ENCODE results near the gene PHRF1.

Gene PHRF1

DNA sequence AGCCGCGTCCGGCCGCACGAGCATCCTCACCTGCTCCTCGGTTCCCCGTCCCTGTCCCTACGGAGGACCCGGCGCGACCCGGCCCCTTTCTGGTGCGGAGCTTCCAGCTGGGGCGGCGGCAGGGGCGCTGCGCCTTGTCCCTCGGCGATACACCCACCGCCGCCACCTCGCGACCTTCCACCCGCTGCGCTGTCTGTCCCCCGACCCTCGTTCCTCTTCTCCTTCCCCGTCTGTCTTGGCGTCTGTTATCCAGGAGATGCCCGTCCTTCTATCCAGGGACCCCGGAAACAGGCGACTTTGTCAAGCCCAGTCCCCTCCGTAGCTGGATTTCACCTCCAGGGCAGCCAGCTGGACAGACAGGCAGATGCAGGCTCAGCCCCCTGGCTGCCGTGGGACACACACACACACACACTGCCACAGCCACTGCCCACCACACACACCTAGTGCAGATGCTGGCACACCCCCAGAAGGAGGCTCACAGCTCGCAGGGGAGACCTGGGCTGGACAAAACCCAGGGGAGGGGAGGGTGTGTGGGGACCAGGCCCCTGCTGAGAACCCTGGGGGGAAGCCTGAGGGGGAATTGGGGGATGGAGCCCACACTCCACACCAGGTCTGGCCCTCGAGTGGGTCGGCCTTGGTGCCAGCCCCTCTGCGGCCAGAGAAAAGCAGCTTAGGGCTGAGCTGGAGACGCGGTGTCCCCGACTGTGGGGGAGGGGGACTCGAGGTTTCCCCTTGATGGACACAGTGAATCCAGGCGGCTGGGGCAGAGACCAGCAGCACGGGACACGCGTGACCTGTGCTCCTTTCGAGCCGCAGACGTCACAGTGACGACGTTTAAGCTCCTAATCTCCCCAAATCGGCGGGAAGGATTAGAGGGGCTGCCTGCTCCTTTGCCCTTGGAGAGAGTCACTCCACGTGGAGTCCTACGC is 61.6 kb downstream of the PHRF1 start:
- no peak for TF ChIP-seq GATA2 (IDR thresholded peaks at IDR 0.05; ENCODE audit: low read depth, low read length)
- no peak for TF ChIP-seq GATA3 (IDR thresholded peaks at IDR 0.05; ENCODE audit: low read depth, low read length)

DNA sequence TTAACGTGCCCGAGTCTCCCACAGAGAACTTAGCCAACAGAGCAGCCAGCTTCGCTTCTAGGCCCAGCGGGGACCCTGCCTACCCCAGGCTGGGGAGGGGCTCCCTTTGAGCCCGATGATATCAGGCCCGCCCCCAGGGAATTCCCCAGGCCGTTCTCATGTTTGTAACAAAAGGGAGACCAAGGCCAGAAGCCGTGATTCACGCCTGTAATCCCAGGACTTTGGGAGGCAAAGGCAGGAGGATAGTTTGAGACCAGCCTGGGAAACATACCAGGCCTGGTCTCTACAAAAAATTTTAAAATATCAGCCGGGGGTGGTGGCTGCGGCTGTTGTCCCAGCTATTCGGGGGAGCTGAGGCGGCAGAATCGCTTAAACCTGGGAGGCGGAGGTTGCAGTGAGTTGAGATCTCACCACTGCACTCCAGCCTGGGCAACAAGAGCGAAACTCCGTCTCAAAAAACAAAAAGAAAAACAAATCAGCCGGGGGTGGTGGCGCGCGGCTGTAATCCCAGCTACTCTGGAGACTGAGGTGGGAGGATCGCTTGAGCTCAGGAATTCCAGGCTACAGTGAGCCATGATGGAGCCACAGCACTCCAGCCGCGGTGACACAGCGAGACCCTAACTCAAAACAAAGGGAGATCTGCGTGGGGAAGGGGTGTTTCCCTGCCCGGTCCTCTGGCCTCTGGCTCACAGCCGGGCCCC is 62.5 kb downstream of the PHRF1 start:
- TF ChIP-seq GATA3 (IDR thresholded peaks at IDR 0.05; ENCODE audit: low read depth, low read length) (no peak), GATA2 (IDR thresholded peaks at IDR 0.05; ENCODE audit: low read depth, low read length) (no peak)

DNA sequence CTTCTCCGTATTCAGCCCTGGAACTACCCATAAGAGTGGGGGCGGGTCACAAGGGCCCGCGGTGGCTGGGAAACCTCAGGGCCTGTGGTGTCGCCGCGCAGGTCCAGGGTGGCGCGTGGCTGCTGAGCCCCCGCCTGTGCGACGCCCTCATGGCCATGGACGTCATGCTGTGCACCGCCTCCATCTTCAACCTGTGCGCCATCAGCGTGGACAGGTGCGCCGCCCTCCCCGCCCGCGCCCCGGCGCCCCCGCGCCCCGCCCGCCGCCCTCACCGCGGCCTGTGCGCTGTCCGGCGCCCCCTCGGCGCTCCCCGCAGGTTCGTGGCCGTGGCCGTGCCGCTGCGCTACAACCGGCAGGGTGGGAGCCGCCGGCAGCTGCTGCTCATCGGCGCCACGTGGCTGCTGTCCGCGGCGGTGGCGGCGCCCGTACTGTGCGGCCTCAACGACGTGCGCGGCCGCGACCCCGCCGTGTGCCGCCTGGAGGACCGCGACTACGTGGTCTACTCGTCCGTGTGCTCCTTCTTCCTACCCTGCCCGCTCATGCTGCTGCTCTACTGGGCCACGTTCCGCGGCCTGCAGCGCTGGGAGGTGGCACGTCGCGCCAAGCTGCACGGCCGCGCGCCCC is 63.2 kb downstream of the PHRF1 start:
- TF ChIP-seq GATA2 (IDR thresholded peaks at IDR 0.05; ENCODE audit: low read depth, low read length) (no peak), GATA3 (IDR thresholded peaks at IDR 0.05; ENCODE audit: low read depth, low read length) (no peak)

DNA sequence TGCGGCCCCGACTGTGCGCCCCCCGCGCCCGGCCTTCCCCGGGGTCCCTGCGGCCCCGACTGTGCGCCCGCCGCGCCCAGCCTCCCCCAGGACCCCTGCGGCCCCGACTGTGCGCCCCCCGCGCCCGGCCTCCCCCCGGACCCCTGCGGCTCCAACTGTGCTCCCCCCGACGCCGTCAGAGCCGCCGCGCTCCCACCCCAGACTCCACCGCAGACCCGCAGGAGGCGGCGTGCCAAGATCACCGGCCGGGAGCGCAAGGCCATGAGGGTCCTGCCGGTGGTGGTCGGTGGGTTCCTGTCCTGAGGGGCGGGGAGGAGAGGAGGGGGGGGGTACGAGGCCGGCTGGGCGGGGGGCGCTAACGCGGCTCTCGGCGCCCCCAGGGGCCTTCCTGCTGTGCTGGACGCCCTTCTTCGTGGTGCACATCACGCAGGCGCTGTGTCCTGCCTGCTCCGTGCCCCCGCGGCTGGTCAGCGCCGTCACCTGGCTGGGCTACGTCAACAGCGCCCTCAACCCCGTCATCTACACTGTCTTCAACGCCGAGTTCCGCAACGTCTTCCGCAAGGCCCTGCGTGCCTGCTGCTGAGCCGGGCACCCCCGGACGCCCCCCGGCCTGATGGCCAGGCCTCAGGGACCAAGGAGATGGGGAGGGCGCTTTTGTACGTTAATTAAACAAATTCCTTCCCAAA is 63.9 kb downstream of the PHRF1 start:
- TF ChIP-seq GATA2 (IDR thresholded peaks at IDR 0.05; ENCODE audit: low read depth, low read length) (no peak), GATA3 (IDR thresholded peaks at IDR 0.05; ENCODE audit: low read depth, low read length) (no peak)

DNA sequence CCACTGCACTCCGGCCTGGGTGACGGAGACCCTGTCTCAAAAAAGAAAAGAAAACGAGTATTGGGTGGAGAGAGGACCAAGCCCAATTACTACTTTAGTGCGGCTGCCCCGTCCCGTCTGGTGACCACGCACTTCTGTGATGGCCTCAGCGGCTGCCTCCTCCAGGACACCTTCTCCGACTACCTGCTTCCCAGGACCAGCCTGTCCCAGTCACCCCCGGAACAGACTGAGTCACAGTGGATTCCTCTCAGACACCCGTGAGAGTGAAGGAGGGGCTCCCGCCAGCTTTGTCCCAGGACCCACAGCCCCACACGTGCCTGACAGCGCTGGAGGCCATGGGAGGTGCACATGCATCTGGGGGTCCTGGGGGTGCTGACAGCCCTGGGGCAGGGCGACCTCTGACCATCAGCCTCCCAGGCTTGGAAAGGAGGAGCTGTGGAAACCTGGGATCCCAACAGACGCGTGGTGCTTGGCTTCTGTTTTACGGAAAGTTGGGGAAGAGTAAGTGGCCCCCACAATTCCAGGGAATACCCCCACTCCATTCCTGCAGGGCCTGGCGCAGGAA is 65.6 kb downstream of the PHRF1 start:
- TF ChIP-seq GATA3 (IDR thresholded peaks at IDR 0.05; ENCODE audit: low read depth, low read length) (no peak), GATA2 (IDR thresholded peaks at IDR 0.05; ENCODE audit: low read depth, low read length) (no peak)

DNA sequence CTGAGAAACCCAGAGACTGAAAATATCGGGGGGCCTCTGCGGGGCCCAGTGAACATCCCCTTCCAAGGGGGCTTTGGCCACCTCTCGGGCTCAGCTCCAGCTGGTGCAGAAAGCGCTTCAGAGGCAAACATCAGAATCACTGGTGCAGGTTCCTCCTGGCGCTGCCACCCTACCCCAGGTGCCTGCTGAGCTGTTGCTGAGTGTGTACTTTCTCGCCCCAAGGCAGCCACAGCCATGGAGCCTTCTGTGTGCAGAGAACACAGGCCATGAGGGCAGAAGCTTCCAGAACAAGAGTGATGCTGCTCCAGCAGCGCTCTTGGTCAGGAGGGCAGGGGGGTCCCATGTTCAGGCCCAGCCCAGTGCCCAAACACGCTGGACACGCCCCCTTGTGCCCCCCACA is 67.1 kb downstream of the PHRF1 start:
- TF ChIP-seq GATA2 (IDR thresholded peaks at IDR 0.05; ENCODE audit: low read depth, low read length) (no peak), GATA3 (IDR thresholded peaks at IDR 0.05; ENCODE audit: low read depth, low read length) (no peak)

DNA sequence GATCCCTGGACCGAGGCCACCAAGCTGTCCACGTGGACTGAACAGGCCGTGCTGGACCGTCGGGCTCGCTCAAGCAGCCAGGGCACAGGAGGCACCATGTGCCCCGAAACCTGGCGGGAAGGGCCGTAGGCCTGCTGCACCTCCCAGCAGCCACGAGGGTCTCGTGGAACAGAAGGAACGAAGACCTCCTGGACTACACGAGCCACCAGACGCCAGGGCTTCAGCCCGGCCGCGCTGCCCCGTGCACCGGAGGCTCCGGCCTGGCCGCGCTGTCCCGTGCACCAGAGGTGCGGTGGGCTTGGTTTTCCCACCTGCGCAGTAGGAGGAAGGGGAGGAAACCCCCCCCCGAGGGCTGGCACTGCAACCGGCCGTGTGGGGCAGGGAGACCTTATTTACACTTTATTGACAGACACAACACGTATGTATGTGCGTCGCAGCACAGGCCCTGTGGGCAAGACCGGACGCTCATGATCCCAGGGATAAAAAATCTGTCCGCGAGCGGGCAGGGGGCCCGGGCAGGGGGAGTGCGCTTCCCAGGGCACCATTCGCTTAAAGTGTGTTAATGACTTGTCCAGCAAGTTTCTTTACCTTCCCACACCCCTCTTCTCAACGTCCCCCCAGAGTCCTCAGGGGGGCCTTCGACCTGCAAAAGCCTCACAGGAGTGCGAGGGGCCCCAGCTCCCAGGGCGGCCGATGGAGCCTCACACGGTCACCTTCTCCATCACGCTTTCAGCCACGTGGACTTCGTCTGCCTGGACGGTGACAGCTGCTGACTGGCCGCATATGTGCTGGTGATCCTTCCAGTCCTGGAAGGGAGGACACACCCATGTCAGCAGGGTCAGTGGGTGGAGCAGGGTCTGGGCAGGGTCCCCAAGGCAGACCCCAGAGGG is 67.8 kb downstream of the PHRF1 start:
- TF ChIP-seq GATA3 (IDR thresholded peaks at IDR 0.05; ENCODE audit: low read depth, low read length) (no peak), GATA2 (IDR thresholded peaks at IDR 0.05; ENCODE audit: low read depth, low read length) (no peak)

DNA sequence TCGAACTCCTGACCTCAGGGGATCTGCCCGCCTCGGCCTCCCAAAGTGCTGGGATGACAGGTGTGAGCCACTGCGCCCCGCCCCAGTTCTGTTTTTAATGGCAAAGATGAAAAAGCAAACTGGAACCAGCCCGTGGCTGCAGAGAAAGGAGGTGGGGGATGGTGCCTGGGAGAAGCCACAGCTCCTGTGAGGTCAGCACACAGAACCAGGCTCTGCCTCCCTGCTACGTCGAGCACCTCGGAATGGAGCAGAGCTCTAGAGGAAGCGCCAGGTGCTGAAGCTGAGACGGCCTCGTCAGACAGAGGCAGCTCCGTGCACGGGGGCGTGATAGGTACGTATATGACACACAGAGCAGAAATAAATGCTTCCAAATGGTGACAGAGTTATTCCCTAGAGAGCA is 69.3 kb downstream of the PHRF1 start:
- TF ChIP-seq GATA2 (IDR thresholded peaks at IDR 0.05; ENCODE audit: low read depth, low read length) (no peak), GATA3 (IDR thresholded peaks at IDR 0.05; ENCODE audit: low read depth, low read length) (no peak)

DNA sequence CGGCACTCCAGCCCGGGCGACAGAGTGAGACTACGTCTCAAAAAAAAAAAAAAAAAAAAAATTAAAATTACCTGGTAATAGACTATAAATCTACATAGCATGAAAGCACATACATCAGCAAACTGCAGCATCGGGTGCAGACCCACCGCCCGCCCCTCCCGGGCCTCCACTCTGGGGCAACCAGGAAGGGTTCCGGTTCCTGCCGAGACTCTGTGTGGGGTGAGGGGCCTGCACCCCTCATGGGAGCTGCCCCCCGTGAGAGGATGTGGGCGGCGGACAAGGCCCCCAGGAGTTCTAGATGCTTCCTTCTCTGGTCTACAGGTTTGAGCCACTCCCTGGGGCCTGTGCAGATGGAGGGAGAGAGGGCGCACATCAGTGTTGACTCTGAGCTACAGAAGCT is 69.9 kb downstream of the PHRF1 start:
- TF ChIP-seq GATA2 (IDR thresholded peaks at IDR 0.05; ENCODE audit: low read depth, low read length) (no peak), GATA3 (IDR thresholded peaks at IDR 0.05; ENCODE audit: low read depth, low read length) (no peak)

DNA sequence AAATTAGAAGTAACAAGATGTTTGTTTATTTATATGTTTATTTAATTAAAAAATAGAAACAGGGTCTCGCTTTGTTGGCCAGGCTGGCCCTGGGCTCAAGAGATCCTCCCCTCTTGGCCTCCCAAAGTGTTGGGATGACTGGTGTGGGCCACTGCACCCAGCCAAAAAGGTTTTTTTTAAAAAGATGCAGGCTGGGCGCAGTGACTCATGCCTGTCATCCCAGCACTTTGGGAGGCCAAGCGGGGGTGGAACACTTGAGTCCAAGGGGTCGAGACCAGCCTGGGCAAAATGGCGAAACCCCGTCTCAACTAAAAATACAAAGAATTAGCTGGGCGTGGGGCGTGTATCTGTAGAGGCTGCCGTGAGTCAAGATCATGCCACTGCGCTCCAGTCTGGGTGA is 74.2 kb downstream of the PHRF1 start:
- TF ChIP-seq GATA3 (IDR thresholded peaks at IDR 0.05; ENCODE audit: low read depth, low read length): no peak
- TF ChIP-seq GATA2 (IDR thresholded peaks at IDR 0.05; ENCODE audit: low read depth, low read length): no peak

DNA sequence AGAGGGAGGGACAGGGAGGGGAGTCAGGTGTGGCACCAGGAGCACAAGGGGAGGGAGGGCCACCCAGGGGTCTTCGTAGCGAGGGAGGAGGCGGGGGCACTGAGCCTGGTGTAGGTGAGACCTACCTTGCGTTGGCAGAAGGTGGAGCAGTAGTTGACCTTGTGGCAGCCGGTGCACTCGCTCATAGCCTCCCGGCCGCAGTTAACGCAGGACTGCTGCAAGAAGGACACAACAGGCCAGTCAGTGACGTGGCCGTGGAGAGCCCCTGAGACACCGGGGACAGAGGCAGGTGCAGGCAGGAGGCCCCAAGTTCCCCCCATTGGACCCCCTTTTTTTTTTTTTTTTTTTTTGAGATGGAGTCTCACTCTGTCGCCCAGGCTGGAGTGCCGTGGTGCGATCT is 77.6 kb downstream of the PHRF1 start:
- TF ChIP-seq GATA3 (IDR thresholded peaks at IDR 0.05; ENCODE audit: low read depth, low read length) (no peak), GATA2 (IDR thresholded peaks at IDR 0.05; ENCODE audit: low read depth, low read length) (no peak)

DNA sequence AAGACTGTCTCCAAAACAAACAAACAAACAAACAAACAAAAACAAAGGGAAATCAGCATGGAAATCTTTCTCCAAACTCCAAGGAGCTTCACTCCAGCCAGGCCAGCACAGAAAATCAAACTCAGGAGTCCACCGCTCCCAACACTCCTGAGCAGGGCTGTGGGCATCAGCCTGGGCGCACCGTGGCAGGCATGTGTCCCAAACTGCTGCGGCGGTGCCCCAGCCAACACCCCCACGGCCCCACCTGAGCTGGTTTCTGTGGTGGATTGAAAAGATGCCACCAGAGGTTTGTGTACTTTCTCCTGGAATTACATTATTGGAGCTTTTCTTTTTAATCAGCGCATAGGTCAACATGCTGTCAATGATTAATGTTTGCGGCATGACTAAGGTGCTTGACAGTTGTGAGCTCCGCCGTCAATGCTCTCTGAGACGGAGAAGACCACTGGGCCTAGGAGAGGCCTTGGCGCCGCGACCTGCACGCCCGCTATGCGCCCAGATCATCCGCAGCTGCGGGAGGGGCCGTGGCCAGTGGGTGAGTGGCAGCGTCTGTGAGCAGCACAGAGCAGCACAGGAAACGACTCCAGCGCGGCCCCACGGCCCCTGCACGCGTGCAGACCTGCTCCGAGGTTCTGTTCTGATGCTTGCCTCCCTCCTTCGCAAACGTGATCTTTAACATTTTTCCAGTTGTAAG is 78.9 kb downstream of the PHRF1 start:
- TF ChIP-seq GATA3 (IDR thresholded peaks at IDR 0.05; ENCODE audit: low read depth, low read length): no peak
- no peak for TF ChIP-seq GATA2 (IDR thresholded peaks at IDR 0.05; ENCODE audit: low read depth, low read length)
